Activated gamma-delta T cell treated with anti-CD3 and anti-CD28 coated beads, Interleukin-2, amount 50 U/mL, for 16 hours (primary cell): Measurements from ENCODE around the gene ATP2B2.

ENCODE experiments used
- DNase-seq: peaks from one replicate; pipeline ENCODE4 v3.0.0-alpha.2; 2020; ENCODE audit warnings: low read depth

Gene ATP2B2

DNA sequence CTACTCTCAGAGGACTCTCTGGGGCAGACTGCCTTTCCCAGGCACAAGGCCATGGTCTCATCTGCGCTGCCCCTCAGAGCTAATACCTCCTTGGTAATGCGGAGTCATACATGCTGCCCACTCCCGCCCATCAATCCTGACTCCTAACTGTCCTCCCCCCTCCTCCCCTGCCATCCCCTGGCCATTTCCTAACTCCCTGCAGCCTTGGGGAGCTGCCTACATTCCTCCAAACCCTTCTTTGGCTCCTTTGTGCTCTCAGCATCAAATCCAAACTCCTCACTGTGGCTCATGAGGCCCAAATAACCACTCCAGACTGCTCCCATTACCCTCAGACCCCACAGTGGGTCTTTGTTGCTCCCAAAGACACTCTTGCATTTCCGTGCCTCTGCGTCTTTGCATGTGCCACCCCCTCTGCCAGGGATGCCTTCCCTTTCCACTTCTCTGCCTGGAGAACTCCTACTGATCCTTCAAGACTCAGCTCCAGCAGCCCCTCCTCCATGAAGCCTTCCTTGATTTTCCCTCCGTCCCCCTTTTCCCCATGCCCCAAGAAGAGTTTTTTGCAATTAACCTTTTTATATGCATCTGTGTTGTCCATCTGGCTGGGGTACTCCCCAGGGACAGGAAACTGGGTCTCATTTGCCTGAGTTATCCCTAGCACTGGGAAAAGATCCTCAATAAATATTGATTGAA is 5.5 kb upstream of the ATP2B2 start:
- DNase-seq, result no peak

DNA sequence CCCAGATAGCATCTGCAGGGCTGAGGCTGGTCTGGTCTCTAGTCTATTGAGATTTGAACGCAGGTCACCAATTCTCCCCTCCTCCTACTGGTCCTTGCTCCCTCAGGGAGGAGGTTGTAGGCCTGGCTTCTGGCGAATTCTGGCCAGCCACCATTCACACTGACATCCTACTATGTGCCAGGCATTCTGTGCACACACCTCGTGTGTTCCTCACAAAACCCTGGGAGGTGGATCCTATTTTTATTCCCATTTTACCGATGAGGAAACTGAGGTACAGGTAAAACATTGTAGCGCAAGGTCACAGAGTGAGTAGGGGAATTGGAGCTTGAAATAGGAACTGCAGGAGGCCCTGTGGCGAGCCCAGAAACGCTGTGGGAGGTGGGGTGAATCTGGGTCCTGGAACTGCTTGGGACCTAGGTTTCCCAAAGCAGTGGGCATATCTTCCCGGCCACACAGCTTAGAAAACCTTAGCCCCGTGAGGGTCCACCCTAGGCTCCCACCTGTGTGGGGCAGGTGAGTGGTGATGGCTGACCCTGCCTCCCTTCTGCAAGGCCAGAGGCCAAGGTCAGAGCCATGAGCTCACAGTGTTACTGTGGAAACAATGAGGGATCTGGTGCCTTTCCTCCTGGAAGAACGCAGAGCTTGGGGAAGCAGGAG is 4.8 kb upstream of the ATP2B2 start:
- no peak for DNase-seq

DNA sequence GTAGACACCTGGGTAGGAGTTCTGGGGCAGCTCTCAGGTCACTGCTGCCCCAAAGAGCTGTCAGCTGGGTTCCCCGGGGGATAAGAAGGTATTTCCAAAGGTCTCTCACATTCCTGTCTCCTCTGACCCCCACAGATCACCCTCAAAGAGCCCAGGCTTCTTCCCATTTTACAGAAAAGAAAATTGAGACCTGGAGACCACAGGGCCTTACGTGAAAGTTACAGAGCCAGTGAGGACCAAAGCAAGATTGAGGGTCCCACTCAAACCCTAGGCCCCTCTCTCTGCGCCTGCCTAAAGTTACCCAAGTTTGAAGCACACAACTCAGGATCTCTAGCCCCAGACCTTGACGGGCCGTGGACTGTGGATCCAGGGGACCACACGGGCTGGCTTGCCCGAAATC is 3.9 kb upstream of the ATP2B2 start:
- no peak for DNase-seq

DNA sequence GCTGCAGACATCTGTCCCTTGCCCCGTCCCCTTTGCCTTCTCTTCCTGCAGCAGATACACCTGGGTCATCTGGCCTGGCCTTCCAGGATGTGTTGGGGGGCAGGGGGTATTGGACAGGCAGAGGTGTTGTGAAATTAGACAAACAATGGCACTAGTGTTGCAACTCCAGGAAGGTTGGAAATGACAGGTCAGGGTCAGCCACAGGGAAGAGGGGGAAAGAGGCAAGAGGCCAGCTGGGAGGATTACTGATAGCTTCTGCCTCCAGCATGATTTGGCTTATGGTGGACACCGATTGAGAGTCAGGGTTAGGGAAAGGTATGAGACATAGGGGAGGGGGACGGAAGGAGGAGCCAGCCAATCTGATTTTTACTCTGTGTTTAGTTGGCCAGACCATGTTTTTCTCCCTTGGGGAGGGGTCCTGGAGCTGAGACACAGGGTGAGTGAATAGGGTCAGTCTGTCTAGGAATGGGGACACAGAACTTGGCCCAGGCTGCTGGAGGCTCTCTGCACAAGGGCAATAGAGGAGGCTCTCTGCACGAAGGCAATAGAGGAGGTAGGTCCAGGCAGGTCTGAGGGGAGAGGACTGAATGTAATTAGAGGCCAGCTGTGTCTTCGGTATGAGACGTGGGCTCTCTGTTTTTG is 3.4 kb upstream of the ATP2B2 start:
- DNase-seq, result no peak

DNA sequence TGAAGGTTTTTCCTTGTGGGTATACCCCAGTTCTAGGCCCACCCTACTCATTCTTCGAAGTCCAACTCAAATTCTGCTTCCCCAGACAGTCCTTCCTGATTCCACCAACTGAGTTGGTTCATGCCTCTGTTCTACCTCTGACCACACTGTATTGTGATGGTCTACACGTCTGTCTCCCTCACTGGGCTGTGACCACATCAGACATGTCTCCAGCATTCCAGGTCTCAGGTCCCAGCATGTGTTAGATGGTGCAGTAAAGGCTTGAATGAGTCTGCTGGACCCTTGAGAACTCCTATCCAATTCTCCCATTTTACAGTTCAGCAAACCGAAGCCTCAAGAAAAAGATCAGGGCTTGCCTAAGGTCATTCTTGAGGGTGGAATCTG is 2.8 kb upstream of the ATP2B2 start:
- no peak for DNase-seq

DNA sequence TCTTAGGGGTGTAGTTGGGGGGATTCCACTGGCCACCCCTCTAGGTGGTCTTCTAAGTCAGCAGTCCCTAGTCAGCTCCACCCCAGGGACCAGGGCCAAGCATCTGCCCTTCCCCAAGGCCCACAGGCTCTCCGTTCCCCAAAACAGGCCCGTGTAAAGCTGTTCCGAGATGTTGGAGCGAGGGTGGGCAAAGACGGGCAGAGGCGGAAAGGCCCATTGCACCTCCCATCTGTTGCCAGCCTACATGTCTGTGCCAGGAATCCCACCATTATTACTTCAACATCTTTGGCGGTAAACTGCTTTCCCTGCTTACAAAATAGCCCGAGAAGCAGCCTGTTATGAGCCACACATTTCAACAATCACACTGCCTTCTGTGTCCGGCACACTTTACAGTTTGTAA is 1.9 kb upstream of the ATP2B2 start:
- no peak for DNase-seq

DNA sequence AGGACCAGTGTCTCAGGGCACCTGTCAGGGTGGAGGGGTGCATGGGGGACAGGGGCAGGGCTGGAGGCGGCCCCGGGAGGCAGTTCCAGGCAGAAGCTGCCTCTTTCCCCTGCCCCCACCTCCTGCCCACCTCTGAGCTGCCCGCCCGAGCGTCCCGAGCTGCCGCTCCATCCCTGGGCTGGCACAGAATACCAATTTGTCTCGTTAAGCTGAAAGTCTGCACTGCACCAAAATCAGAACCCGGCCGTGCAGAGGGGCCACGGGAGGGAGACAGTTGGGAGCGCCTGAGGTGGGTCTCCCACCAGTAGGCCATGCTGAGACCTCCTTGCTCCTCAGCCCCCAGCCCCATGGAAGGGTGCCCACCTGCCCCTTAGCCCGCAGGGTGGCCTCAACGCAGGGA is 1.3 kb upstream of the ATP2B2 start:
- DNase-seq, result no peak

DNA sequence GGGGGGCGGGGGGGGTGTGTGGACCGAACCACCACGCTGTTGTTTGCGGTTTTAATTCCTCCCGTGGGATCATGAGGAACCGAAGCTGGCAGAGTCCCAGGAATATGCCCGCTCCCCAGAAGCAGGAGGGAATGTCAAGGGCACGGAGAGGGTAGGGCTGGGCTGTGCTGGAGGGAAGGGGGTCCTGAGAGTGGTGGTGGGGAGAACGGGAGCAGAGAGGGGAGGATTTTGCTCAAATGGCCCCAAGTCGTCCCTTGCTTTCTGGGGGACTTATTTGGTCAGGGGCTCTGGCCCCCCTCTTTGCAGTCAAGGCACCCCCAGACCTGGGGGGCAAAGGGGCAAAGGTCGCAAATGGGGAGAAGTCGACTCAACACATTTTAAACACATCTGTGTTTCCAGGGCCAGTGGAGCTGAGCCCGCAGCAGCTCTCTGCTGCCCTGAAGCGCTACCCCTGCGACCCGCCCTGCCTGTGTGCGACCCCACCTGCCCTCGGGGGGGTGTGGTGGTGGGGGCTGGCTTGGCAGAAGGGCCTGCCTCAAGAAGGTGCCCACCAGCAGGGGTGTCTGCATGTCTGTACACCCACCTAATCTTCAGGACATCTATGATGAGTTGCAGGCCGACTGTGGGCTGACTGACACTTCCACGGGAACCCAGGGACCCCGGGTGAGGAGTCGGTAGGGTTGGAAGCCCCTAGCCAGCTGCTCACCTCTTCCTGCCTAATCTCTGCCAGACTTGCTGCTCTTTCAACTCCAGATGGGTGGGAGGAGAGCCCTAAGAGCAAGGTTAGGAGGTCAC is 602 bp upstream of the ATP2B2 start:
- no peak for DNase-seq

DNA sequence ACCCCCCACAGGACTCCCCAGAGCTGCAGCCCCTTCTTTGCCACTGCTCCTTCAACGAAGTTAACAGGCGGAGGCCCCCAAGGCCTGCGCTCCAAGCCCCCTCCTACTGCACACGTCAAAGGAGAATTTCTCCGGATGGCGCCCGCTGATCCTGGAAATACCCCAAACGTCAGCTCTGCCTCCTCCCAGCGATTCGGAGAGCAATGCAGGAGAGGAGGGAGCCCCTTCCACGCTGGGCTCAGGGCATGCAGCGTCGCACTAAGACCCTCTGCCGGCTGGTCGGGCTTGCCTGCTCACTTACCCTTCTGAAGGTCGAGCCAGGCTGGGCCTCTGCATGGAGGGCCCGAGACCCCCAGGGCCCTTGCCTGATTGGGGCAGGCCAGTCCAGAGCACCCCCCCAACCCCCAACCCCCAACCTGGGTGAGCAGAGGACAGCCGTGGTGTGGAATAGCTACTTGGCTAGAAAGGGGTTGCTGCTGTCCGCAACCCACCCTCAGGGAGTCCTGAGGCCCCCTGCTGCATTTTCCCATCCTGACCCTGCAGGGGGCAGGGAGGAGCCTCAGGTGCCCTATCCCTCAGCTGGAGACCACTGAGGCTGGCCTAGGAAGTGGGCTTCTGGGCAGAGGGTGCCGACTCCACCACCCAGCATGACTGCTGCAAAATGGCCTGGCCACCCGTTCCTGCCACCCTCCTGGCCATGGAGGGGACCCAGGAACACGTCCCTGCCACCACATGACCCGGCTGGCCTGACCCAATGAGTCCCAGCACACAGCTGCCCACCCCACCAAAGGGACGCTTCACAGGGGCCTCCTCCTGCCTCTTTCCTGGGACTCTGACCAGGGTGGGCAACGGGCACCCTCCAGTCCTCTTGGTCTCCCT is 976 bp downstream of the ATP2B2 start:
- no peak for DNase-seq

DNA sequence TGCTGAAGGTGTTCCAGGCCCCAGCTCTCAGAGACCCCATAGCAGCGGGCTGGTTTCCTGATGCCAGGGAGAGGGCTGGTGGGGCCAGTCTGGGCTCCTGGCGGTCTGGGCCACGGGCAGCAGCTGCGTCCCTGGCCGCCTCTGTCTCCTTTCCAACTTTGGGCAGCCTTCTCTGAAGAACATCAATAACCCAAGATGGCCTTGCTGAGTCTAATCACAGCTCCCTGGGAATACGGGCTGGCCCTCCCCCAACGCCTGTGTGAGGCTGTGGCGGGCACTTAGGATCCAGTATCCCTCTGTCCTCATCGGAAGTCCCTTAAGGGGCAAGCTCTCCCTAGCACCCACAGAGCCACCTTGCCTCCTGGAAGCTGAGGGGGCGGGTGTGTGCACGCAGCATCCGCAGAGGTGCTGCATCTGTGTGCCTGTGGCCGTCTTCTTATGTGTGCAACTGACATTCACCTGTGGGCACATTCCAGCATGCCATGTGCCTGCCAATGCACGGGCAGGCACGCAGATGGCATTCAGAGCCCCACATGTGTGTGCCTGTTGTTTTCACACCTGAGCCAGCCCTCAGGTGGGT is 2.1 kb downstream of the ATP2B2 start:
- no peak for DNase-seq

DNA sequence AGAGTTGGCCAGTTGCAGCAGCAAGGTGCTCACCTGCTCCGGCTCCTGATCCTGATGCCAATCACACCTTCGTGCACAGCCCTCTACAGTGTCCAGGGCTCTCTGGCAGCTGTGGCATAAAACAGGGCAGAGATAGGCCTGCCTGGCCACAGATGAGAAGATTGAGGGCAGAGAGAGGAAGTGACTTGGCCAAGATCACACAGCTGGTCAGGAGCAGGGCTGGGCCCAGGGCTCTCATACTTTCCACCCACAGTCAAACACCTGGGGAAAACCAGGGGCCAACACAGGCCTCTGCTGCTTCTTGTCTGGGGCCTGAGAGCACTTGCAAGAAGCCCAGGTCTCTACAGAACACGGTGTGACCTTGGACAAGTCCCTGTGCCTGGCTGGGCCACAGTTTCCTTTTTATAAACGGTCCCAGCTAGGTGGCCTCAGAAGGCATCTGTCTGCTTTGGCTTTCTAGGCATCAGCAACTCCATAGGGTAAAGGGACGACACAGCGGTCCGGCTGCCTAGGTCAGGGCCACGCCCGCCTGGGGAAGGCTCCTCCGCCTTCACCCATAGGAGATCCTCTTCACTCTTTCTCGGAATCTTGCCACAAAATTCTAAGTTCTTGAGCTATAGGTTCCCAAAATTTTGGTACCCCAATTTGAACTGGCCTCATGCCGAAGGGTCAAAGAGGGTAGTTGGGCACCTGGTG is 3.1 kb downstream of the ATP2B2 start:
- DNase-seq, result no peak

DNA sequence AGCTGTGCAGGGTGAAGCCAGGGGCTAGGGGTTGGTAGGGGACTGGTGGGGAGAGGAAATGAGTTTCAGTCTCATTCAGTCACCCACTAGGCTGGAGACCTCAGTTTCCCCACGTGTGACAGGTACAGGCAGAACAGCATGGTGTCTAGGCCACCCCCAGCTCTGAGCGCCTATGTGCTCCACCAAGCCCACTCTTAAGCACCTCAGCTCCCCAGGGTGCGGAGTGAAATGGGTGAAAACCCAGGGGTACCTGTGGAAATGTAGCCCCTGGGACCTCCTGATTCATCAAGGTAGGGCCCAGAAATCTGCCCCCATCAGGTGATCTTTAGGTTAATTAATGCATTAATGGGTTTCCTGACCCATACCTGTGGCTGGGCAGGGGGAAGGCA is 3.7 kb downstream of the ATP2B2 start:
- DNase-seq, result no peak

DNA sequence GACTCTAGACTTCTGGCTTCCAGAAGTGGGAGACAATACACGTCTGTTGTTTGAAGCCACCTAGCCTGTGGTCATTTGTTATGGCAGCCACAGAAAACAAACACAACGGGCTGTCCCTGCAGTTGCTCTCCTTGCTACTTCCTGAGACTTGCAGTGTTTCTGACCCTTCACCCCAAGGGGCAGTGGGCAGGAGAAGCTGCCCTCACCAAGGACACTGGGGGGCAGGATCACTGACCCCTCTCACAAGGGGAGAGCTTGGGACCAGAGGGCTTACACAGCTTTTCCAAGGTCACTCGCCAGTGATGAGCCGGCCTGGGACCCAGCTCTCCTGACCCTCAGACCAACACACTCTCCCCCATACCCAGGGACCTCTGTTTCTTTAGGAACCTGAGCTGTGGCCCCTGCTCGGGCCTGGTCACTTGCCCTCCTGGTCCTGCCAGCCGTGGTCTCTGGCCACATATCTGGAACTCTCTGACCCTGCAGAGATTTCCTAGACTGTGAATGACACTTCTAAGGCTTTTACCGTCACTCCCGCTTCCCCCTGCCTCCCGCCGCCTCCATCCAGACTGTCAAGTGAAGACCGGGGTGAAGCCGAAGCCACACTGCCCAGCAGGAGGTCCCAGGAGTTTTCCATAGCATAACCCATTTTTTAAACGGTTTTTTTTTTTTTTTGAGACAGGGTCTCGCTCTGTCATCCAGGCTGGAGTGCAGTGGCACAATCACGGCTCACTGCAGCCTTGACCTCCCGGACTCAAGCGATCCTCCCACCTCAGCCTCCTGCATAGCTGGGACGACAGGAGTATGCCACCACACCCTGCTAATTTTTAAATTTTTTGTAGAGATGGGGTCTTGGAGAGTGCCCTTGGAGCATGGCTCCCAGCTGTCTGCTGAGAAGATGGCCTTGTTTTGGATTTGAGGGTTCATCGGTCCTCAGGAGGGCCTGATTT is 4.4 kb downstream of the ATP2B2 start:
- DNase-seq, result no peak

DNA sequence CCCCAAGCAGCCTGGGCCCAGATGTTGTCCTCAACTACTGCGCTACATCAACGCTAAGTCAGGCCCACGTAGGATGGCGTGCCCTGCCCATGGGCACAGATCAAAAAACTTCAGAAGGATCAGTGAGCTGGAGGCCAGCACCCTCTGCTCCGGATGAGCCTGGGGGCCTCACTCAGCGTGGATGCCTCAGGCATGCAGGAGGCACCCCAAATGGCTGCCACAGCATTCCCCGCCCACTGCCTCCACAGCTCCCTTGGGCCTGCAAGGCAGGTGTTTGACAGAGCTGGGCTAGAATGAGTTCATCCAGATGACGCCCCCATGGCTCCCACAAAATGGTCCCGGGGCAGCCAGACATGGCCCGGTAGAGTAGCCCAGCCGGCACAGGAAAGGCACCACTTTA is 7.1 kb downstream of the ATP2B2 start:
- no peak for DNase-seq

DNA sequence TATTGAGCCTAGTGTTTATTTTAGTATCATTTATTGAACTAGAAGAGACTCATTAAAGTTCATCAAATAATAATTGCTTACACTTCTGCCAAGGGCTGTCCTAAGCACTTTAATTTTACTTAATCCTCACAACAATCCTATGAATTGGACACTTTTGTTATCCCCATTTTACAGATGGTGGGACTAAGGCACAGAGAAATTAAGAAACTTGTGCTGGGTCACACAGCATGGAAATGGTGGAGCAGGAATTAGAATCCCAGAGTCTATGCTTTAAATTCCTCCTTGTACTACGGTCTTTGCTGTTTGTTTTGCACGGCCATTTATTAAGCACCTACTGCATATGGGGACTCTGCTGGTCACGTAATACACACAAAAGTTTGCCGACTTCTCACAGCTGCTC is 7.9 kb downstream of the ATP2B2 start:
- DNase-seq, result no peak

DNA sequence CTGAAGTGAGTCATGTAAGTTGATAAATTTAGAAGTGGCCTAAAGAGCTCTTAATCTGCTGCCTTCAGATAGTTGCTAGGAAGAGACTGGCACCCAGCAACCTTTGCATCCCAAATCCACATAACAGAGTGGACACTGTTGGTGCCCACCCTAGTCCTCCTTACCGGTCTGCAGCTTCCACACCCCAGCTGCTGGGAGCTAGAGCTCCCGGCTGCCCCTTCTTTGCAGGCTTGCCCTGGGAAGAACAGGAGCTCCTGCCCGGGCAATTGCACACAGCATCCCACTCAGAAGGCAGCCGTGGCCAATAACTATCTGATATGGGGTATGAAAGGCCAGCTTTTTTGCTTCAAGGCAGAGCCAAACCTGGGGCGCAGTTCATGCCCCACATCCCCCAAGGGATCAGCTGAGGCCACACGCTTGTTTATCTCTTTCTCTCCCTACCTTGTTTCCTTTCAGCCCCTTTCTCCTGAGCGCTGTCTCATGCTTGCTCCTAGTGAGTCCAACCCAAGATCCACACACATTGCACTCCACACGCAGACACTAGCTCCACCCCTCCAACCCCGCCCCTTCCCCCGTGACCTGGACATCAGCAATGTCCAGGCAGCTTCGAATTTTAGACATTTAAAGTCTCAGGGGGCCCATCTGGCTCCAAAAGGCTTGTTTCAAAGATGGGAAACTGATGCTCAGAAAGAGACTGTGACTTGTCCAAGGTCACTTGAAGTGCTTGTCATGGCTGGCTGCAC is 9.1 kb downstream of the ATP2B2 start:
- no peak for DNase-seq

DNA sequence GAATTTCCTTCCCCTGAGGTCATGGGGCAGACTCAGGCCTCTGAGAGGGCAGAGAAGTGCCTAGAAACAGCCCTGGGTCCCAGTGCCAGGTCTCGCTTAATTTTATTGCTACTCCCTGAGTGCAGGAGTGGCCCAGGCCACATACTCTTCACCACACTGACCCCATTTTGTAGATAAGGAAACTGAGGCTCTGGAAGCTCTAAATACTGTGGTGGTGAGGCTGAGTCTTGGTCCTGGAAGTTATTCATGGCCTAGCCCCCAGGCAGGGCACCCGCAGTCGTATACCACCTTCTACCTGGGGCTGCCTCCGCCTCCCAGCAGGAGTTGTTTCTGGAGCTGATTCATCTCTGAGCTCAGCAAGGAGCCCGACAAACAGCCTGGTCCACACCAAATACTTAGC is 9.8 kb downstream of the ATP2B2 start:
- no peak for DNase-seq

DNA sequence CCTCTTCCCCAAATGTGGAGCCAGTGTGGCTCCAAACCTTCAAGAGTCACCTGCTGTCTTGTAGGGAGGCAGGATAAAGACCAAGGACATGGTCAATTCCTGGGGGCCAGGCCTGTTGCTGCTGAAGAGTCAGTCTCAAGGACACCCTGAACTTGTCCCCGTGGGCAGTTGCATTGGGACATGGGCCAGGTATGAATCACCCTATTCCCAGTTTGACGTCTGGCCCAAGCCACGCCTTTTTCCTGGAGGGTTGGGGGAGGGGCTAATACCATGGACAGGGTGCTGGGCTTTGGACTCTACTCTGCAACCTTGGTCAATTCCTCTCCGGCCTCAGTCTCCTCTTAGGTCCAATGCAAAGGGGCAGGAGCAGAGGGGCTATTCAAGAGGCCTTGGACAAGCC is 10.4 kb downstream of the ATP2B2 start:
- no peak for DNase-seq

DNA sequence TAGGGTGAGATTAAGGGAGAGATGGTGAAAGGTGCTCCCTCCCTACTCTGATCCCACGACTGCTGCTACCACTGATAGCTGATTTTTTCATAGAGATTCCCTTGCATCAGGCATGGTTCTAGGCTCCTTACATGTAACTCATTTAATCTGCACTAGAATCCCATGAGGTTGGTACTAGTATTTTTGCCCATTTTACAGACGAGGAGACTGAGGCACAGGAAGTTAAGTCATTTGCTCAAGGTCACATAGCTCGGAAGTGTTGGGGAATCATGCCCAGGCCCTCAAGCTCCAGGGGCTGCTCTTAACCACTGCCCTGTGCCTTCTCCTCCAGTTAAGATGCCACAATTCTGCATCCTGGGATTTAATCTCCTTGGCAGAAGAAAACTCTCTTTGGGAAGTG is 11.2 kb downstream of the ATP2B2 start:
- no peak for DNase-seq
